IPS-NIHi11 (cell line): Measurements from ENCODE around the gene MAP2.
A peak's percentile ranks its signal among the peaks of the same experiment; 100 is the strongest.

Source experiments
- DNase-seq: peaks from one replicate; pipeline ENCODE4 v3.0.0; 2012; ENCODE audit warnings: mixed read lengths, low spot score

Gene MAP2

GRCh38 chr2:209661286-209661894, 237.5 kb downstream of the MAP2 start:
- DNase-seq, result peak; percentile 29

DNA sequence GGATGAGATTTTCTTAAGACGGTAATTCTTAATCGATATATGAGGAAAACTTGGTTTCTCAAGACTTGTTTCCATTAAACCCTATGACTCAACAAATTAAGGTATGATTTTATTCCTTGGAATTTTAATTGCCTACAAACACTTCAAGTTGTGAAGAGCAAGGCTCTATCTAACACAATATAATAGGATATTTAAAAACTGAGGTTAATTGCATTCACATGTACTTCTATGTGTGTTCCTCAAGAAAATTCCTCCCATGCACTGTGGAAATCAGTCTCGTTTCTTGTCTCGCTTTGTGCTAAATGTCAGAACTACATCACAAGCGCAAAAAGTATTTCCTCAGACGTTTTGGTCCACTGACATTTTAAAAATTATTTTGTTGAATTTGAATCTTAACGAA, 238.2 kb downstream of the MAP2 start:
- no peak for DNase-seq

DNA sequence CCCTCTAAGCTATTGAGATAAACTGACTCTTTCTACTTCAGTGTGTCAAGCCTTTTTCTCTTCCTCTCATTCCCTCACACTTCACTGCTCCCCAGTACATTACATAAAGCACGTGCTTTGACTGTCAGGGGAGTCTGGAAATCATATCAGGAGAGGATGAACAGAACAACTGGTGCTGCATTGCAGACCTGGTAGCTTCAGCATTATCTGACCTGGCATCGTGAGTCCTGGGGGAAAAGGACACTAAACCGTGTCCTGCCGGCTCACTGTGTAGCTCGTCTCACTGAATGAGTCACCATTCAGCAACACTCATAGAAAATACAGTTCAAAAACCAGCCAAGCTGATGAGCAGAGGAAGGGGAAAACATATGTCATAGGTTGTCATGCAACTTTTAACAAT, 239.3 kb downstream of the MAP2 start:
- no peak for DNase-seq

DNA sequence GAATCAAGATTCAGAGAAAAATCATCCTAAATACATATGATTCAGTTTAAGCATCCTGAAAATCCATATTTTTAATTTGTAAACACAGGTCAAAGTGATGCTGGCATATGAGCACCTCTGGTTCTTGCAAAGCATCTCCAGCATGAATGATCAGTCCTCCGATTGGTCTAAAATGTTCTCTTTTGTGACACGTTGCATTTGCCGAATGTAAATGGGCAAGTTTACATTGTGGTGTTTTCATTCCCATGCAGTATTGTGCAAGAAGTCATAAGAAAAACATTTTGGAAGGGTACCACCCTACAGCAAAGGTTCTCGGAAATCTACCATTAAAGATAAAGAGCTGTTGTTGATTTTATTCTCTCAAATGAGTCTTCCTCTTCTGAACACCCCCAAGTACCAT, 239.8 kb downstream of the MAP2 start:
- no peak for DNase-seq

DNA sequence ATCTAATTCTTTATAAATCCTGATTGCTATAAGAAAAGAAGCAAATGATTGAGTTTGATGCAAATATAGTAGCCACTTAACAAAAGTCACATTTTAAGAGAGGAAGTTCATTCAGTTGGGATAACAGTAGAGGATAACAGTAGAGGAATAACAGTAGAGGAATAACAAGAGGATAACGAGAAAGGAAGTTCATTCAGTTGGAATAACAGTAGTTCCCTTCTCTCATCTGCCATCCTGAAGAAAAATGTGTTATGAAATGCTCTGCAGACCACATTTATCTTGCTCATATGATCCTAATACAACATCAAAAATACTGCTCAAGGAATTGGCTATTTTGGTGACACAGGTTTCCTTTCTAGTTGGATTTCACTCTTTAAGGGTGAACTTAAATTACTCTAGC, 242.4 kb downstream of the MAP2 start:
- DNase-seq, result no peak

DNA sequence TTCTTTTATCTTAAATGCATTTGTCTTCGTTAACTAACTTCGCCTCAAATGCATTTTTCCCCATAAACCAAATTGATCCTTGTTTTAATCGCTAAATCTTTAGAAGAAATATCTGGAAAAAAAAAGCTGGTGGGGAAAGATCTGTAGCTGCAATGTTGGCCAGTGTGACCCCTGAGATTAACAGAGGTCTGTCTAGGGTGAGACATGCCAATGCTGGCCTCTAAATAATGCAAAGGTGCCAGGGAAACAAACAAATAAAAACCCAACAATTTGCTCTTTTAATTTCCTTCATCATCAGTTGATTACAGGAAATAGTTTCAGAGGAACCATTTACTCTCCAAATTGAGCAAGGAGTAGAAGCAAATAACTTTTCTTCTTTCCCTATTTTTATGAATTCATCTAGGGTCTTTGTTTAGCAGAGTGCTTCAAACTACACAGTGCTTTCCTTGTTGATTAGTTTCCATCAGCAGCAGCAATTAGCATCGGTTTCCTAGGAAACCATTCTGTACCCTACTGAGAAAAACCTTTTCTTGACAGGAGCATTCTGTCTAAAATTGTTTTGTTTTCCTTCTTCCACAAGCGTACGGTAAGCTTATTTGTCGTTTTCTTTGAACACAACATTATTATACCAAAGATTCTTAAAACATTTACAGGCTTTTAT, 247.3 kb downstream of the MAP2 start:
- DNase-seq, result no peak

- DNase-seq, result no peak
These were observed 250.0 kb downstream of the MAP2 start for GRCh38 chr2:209673811-209674210.

- no peak for DNase-seq
These were observed 256.7 kb downstream of the MAP2 start for GRCh38 chr2:209680596-209680995.

GRCh38 chr2:209681201-209681735, 257.4 kb downstream of the MAP2 start:
- DNase-seq, result no peak

DNA sequence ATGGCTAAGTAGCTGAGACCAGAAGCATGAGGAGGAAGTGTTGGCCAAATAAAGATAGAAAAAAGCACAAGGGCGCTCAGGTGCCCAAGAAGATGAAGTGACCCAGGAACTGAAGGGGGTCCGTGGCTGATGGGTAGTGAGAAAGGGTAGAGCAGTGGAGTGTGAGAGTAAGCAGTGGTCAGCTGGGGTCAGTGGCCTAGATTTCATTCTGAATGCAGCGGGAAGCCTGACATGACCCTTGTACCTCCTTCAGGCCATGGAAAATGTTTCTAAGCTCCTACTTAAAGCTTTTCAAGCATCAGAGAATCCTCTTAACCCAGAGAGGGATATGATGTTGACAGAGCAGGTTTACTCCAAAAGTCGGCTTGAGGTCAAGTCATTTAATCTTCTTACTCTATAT, 258.8 kb downstream of the MAP2 start:
- no peak for DNase-seq

GRCh38 chr2:209685340-209685739, 261.5 kb downstream of the MAP2 start:
- no peak for DNase-seq

- no peak for DNase-seq
These were observed 262.1 kb downstream of the MAP2 start for GRCh38 chr2:209685963-209686362.

- DNase-seq, result no peak
These were observed 262.6 kb downstream of the MAP2 start for GRCh38 chr2:209686448-209686847.

- no peak for DNase-seq
These were observed 263.6 kb downstream of the MAP2 start for GRCh38 chr2:209687323-209687969.

- DNase-seq, result no peak
These were observed 264.5 kb downstream of the MAP2 start for GRCh38 chr2:209688385-209688784.

GRCh38 chr2:209690029-209690754, 266.3 kb downstream of the MAP2 start:
- DNase-seq, result peak; percentile 12

DNA sequence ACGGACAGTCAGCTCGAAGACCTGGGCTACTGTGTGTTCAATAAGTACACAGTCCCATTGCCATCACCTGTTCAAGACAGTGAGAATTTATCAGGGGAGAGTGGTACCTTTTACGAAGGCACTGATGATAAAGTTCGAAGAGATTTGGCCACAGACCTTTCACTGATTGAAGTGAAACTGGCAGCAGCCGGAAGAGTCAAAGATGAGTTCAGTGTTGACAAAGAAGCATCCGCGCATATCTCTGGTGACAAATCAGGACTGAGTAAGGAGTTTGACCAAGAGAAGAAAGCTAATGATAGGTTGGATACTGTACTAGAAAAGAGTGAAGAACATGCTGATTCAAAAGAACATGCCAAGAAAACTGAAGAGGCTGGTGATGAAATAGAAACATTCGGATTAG, 270.9 kb downstream of the MAP2 start:
- no peak for DNase-seq

- DNase-seq, result no peak
These were observed 273.2 kb downstream of the MAP2 start for GRCh38 chr2:209696836-209697711.

GRCh38 chr2:209702775-209703174, 278.9 kb downstream of the MAP2 start:
- no peak for DNase-seq

- no peak for DNase-seq
These were observed 289.4 kb downstream of the MAP2 start for GRCh38 chr2:209713219-209713618.

DNA sequence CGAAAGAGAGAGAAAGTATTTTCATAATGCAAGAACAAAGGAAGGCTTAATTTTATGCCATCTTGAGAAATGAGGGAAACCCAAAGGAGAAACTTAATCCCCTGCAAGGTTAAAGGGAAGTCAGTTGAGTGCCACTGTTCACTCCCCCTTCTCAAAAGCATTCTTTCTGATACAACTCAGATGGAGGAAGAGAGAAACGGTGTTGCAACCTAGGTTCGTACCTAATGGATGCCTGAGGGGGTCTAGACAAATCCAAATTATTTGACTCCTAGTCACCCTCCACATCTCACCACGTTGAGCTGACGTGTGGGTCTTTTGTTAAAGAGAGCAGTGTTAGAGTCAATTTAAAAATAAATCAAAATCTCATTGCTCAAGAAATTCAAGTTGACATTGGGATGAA, 295.2 kb downstream of the MAP2 start:
- no peak for DNase-seq

DNA sequence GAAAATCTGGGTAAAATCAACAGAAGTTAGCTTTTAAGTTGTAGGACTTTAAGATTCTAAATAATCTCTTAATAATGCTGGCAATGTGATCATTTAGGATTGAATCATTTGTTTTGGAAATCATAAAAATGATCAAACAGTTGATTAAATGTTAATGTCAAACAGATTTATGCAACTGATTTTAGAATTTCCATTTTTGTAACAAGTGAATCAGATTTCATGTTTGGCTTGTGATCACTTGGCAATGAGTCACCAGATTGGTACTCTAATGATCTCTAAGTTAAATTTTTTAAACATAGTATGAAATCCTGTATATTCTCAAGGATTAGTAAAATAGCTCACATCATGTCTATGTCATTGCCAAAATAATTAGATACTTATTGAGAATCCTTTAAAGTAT, 297.6 kb downstream of the MAP2 start:
- no peak for DNase-seq
